ENCODE measurements around the gene ASTN2.

DNA sequence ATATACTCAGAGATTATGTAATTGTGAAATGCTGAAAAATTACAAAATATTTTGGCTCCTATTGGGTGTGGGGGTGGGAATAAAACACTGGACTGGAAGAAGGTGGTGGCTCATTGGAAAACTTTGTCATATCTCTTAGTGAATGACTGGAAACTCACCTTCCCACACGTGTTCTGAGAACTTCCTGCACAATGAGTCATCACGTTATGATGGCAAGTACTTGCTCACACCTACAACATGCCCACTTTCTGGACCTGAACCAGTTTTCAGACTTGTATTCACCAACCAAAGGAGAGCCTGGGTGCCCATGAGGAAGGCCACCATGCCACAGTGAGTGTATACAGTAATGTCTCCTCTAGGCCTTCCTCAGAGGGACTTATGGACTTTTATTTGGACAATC is 294.8 kb downstream of the ASTN2 start:
- TF ChIP-seq, protein P1, sequence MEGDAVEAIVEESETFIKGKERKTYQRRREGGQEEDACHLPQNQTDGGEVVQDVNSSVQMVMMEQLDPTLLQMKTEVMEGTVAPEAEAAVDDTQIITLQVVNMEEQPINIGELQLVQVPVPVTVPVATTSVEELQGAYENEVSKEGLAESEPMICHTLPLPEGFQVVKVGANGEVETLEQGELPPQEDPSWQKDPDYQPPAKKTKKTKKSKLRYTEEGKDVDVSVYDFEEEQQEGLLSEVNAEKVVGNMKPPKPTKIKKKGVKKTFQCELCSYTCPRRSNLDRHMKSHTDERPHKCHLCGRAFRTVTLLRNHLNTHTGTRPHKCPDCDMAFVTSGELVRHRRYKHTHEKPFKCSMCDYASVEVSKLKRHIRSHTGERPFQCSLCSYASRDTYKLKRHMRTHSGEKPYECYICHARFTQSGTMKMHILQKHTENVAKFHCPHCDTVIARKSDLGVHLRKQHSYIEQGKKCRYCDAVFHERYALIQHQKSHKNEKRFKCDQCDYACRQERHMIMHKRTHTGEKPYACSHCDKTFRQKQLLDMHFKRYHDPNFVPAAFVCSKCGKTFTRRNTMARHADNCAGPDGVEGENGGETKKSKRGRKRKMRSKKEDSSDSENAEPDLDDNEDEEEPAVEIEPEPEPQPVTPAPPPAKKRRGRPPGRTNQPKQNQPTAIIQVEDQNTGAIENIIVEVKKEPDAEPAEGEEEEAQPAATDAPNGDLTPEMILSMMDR (conservative IDR thresholded peaks at IDR 0.05): no peak
- TF ChIP-seq ZFX (IDR thresholded peaks at IDR 0.05): no peak
